NB4 (cell line): Measurements from ENCODE around the gene EXD3.

Experiments used
- DNase-seq: peaks from one replicate; pipeline ENCODE4 v3.0.0; 2010; ENCODE audit warnings: low read depth
- H3K4me3 ChIP-seq: one replicate; pipeline ENCODE4 v1.5.1; 2011; ENCODE audit warnings: mild to moderate bottlenecking, low read depth, low read length, moderate library complexity
- MYC ChIP-seq: IDR thresholded peaks from 2 replicates; pipeline ENCODE4 v1.6.1; 2011; ENCODE audit warnings: low read depth, low read length
- POLR2A ChIP-seq: IDR thresholded peaks from 2 replicates; pipeline ENCODE4 v1.6.1; 2011; ENCODE audit warnings: mild to moderate bottlenecking; ENCODE audit not compliant: insufficient read length; ENCODE audit errors: extremely low read depth
- TF ChIP-seq, protein P1 (sequence below): IDR thresholded peaks from 2 replicates; pipeline ENCODE4 v1.6.1; 2011; ENCODE audit warnings: low read depth, low read length
- TF ChIP-seq, protein P2 (sequence below): IDR thresholded peaks from one replicate; pipeline ENCODE4 v1.5.1; 2012; ENCODE audit warnings: low read depth, low read length

EXD3 gene

DNA sequence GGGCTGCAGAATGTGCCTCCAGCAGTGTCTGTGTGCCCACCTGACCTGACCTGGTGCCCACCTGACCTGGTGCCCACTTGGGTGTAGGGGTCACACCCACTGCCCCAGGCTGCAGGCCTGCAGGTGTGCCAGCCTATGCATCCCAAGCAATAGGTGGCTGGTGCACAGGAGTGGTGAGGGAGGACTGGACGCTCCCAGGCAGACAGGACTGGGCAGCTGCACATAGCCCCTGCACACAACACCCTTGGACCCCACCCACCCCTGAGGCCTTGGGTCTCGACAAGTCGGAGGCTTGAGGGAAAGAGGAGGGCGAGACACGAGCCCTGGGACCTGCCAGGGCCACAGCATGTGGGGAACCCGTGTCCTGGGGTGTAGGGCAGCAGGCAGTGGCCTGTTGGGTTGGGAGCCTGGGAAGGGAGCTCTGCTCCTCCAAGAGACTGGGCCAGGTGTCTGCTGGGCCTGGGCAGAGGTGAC is 110.1 kb downstream of the EXD3 start:
- no peak for DNase-seq
- TF ChIP-seq, protein P1, sequence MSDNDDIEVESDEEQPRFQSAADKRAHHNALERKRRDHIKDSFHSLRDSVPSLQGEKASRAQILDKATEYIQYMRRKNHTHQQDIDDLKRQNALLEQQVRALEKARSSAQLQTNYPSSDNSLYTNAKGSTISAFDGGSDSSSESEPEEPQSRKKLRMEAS = no peak
- TF ChIP-seq POLR2A (no peak), MYC (no peak)
- TF ChIP-seq, protein P2, sequence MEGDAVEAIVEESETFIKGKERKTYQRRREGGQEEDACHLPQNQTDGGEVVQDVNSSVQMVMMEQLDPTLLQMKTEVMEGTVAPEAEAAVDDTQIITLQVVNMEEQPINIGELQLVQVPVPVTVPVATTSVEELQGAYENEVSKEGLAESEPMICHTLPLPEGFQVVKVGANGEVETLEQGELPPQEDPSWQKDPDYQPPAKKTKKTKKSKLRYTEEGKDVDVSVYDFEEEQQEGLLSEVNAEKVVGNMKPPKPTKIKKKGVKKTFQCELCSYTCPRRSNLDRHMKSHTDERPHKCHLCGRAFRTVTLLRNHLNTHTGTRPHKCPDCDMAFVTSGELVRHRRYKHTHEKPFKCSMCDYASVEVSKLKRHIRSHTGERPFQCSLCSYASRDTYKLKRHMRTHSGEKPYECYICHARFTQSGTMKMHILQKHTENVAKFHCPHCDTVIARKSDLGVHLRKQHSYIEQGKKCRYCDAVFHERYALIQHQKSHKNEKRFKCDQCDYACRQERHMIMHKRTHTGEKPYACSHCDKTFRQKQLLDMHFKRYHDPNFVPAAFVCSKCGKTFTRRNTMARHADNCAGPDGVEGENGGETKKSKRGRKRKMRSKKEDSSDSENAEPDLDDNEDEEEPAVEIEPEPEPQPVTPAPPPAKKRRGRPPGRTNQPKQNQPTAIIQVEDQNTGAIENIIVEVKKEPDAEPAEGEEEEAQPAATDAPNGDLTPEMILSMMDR = no peak
- no peak overlapping the region for H3K4me3 ChIP-seq

DNA sequence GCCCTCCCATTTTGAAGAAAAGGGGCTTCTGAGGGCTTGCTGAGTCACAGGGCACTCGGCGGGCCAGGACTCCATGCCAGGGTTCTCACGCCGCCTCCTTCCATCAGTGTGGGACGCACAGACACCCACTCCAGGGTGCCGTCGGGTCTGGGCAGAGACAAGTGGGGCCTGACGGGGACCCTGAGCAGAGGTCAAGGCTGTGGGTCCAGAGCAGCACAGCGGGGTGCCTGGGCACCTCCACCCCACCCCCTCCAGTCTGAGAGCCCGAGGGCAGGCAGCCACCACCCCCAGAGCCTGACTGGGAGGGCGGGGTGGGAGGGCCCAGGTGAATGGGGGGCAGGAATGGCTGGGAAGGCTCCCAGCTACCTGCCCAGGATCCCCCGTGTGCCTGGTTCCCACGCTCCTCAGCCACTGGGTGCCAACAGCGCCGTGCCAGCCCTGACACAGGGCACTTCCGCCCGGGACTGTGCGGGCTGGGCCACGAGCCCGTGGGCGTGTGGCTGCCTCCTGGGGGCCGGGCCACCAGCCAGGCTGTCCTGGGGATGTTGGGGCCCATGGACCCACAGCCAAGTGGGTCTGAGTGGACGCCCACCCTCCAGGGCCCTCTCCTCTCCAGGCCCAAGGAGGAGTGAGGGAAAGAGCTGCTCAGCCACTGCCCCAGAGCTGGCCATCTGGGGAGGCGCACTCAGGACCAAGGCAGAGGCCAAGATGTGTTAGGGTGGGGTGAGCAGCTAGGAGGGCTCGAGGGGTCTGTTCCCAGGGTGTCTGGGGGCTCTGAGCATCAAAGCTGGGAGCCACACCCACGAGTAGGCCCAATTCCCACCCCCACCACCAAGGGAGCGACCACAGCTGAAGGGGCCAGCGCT is 110.7 kb downstream of the EXD3 start:
- no peak overlapping the region for H3K4me3 ChIP-seq
- DNase-seq = no peak
- TF ChIP-seq, protein P1 = no peak
- TF ChIP-seq MYC = no peak
- TF ChIP-seq POLR2A = no peak
- TF ChIP-seq, protein P2 = no peak

DNA sequence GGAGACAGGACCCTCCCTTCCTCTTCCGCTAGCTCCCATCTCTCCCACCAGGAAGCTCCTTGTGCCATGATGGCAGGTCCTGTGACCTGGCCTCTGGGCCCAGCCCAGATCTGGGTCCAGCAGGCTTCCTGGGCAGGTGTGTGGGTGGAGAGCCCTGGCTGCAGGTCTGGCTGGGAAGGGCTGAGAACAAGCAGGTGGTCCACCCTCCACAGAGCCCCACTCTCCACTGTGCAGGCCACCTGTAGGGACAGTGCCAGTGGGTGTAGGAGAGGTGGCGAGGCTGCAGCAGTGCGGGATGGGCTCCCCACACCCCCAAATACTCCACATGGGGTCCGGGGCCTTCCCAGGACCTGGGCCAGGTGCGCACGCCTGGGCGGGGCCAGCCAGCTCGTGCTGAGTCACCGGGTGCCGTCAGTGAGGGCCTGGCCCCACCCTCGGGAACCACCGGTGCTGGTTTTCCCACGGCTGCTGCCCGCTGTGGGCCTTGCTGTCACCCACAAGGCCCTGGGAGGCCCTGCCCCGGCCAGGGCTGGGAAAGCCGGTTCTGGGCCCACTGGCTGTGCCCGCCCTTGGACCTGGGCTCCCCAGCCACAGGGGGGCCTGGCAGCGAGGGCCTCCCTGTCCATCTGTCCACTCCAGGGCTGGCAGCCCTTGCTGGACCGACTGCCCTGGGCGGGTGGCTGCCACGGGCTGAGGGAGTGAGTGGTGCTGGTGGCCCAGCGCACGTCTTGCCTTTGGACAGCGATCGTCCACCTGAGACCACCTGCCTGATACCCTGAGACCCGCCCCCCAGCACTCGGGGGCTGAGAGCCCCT is 111.6 kb downstream of the EXD3 start:
- no peak for DNase-seq
- TF ChIP-seq, protein P1 = no peak
- H3K4me3 ChIP-seq = no peak overlapping the region

DNA sequence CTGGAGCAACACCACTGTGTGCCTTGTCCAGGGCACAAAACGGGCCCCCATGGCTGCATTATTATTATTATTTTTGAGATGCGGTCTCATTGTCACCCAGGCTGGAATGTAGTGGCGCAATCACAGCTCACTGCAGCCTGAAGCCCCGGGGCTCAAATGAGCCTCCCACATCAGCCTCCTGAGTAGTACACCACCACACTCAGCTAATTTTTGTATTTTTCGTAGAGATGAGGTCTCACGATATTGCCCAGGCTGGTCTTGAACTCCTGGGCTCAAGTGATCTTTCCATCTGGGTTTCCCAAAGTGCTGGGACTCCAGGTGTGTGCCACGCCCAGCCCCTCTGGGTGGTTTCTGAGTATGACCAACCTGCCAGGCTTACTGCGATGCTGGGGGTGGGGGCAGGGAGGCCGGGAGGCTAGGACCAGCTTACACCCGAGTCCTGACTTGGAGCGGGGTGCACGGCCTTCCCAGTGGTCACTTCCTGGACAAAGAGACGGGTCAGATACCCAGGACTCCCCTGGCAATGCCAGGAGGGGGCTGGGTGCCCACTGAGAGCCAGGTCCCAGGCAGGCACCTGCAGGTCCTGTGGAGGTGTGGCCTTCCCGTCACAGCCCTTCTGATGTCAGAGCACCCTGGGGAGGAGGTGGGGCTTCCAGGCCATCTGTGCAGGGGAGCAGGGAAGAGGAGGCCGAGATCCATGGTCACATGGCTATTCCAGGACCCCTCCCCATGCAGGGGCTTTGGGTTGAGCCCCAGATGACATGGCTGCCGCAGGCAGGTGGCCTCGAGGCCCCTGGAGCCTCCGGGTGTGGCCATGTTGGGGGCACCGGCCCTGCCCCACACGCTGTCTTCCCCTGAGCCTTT is 112.5 kb downstream of the EXD3 start:
- DNase-seq = no peak
- TF ChIP-seq MYC (no peak), POLR2A (no peak)
- TF ChIP-seq, protein P2 = no peak
- TF ChIP-seq, protein P1 = no peak
- no peak overlapping the region for H3K4me3 ChIP-seq

DNA sequence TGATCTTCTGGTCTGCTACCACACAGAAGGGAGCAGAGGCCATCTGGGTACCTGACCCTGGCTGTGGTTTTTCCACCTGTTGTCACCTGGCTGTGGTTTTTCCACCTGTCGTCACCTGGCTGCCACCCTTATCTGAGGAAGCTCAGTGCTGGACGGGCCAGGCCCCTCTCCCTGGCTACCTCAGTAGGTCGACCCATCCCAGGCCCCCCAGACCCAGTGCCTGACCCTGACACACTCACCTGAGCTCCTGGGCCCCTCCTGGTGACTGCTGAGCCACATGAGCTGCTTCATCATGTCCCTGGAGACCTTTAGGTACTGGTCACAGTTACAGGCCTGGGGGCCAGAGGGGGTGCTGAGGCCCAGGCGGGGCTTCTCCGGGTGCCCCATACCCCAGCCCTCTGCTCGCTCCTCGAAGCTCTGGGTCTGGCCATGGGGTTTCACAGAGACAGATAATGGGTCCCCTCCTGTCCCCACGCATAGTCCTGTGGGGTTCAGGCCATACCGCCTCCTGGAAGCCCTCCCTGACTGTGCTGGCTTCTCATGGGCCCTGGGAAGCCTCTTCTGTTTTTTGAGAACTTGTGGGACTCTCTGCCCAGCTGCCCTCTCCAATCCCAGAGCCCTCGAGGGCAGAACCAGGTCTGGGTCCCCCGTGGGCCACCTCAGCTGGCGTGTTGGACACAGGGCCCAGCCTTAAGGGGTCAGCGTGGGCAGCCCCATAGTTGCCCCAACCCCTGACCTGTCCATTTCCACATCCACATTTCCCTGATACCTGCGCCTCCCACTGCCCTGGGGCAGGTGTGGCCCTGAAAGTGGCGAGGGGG is 113.4 kb downstream of the EXD3 start:
- no peak for DNase-seq
- H3K4me3 ChIP-seq = no peak overlapping the region
- TF ChIP-seq, protein P1 = no peak
- TF ChIP-seq, protein P2 = no peak
- TF ChIP-seq MYC (no peak), POLR2A (no peak)
